HCT116 (cell line): Measurements from ENCODE around the gene KRT2. TPM values are rescaled to one million over a fixed set of nuclear protein-coding genes. Genes with fewer than 3 reads are reported as not detected.

ENCODE experiments used
- ATAC-seq: fragments of 200-7000 bp; cut with Tn5 transposase; 2 replicates; pipeline ENCODE4 v1.9.1; 2020; ENCODE audit warnings: mild to moderate bottlenecking, moderate library complexity
- BruUV-seq: library from RNA; stranded (reverse); fragments of 400-500 nt; replicated peaks from 2 replicates; lab custom pipeline; 2021; lab: Mats Ljungman, UMichigan
- CTCF ChIA-PET: fragments of 300-600 bp; sonication (Branson Sonifier 250); formaldehyde crosslinking; loops from one replicate; lab custom pipeline; 2021; ENCODE audit warnings: antibody characterized with exemption; lab: Charles Lee
- POLR2A ChIA-PET: fragments of 300-600, 350-600 bp; sonication (Branson Sonifier 250); formaldehyde crosslinking; loops from one replicate; lab custom pipeline; 2021; ENCODE audit warnings: antibody characterized with exemption; lab: Charles Lee
- RAD21 ChIA-PET, 2 experiments: fragments of 300-600 bp; sonication (Branson Sonifier 250); formaldehyde crosslinking; loops; one replicate each; lab custom pipeline; 2023; ENCODE audit warnings: low total read pairs in 2 of 2; ENCODE audit not compliant: uncharacterized antibody in 2 of 2, unreplicated experiment in 2 of 2, low non-redundant PET in 1 of 2; lab: Charles Lee
- DNase-seq: peaks from one replicate; pipeline ENCODE4 v3.0.0-alpha.2; 2010; ENCODE audit warnings: low read depth, low spot score
- H2AFZ ChIP-seq: fragments of 200-600 bp; shearing (Covaris generic), sonication (generic); 2 replicates; pipeline ENCODE4 v1.6.1; 2017; ENCODE audit warnings: low read depth, mixed run types, mixed read lengths, antibody characterized with exemption, low read length; ENCODE audit not compliant: poor library complexity, severe bottlenecking
- H3K27ac ChIP-seq: 2 replicates; pipeline ENCODE4 v1.5.1; 2012; ENCODE audit warnings: low read depth, low read length
- H3K27me3 ChIP-seq: fragments of 200-600 bp; sonication (generic); 2 replicates; pipeline ENCODE4 v1.6.1; 2016; ENCODE audit warnings: mixed run types, low read length, mixed read lengths; ENCODE audit not compliant: insufficient read depth
- H3K36me3 ChIP-seq, 2 experiments: fragments of 200-500 bp in 1 of 2; fragments of 200-600 bp in 1 of 2; sonication (Bioruptor generic) in 1 of 2; sonication (generic) in 1 of 2; 2 replicates each; pipeline versions ENCODE4 v1.5.1 to v1.6.1; 2014 to 2016; ENCODE audit warnings: low read length in 2 of 2, inconsistent platforms in 1 of 2, mixed read lengths in 1 of 2, mixed run types in 1 of 2; ENCODE audit not compliant: insufficient read depth in 2 of 2, control insufficient read depth in 1 of 2
- H3K4me1 ChIP-seq, 2 experiments: fragments of 200-600 bp in 1 of 2; sonication (generic) in 1 of 2; 2 replicates each; pipeline versions ENCODE4 v1.5.1 to v1.6.1; 2012 to 2017; ENCODE audit warnings: low read length in 2 of 2, inconsistent platforms in 1 of 2, mild to moderate bottlenecking in 1 of 2, mixed read lengths in 1 of 2, mixed run types in 1 of 2, moderate library complexity in 1 of 2; ENCODE audit not compliant: insufficient read depth in 2 of 2, control insufficient read depth in 1 of 2
- H3K4me2 ChIP-seq: fragments of 200-600 bp; sonication (generic); 2 replicates; pipeline ENCODE4 v1.6.1; 2017; ENCODE audit warnings: mixed run types, low read length, mixed read lengths
- H3K4me3 ChIP-seq, 2 experiments: fragments of 200-600 bp in 1 of 2; sonication (generic) in 1 of 2; replicated peaks in 1 of 2; 2 replicates each; pipeline ENCODE4 v1.5.1; 2011 to 2016; ENCODE audit warnings: low read length in 2 of 2, control low read depth in 1 of 2, low read depth in 1 of 2, mild to moderate bottlenecking in 1 of 2, mixed read lengths in 1 of 2, mixed run types in 1 of 2
- H3K79me2 ChIP-seq: fragments of 200-600 bp; sonication (generic); 2 replicates; pipeline ENCODE4 v1.6.1; 2017; ENCODE audit warnings: mild to moderate bottlenecking, mixed run types, low read length, moderate library complexity, mixed read lengths; ENCODE audit not compliant: insufficient read depth
- H3K9ac ChIP-seq: fragments of 200-600 bp; sonication (generic); 2 replicates; pipeline ENCODE4 v1.6.1; 2016; ENCODE audit warnings: low read length, mixed read lengths
- H3K9me2 ChIP-seq: fragments of 200-600 bp; sonication (generic), shearing (Covaris generic); 2 replicates; pipeline ENCODE4 v1.6.1; 2017; ENCODE audit warnings: mixed run types, mild to moderate bottlenecking, moderate library complexity; ENCODE audit not compliant: insufficient read depth
- H3K9me3 ChIP-seq, 2 experiments: fragments of 200-500 bp in 1 of 2; fragments of 200-600 bp in 1 of 2; sonication (Bioruptor generic) in 1 of 2; sonication (generic) in 1 of 2; 2 replicates each; pipeline ENCODE4 v1.6.1; 2014 to 2017; ENCODE audit warnings: low read length in 2 of 2, mixed read lengths in 2 of 2, inconsistent platforms in 1 of 2, low read depth in 1 of 2, mild to moderate bottlenecking in 1 of 2, mixed run types in 1 of 2, moderate library complexity in 1 of 2; ENCODE audit not compliant: control insufficient read depth in 1 of 2, insufficient read depth in 1 of 2
- H4K20me1 ChIP-seq: fragments of 200-600 bp; sonication (generic), shearing (Covaris generic); 2 replicates; pipeline ENCODE4 v1.6.1; 2017; ENCODE audit warnings: mixed run types, mild to moderate bottlenecking, moderate library complexity; ENCODE audit not compliant: insufficient read depth
- CEBPB ChIP-seq: IDR thresholded peaks from 2 replicates; pipeline ENCODE4 v1.6.1; 2012; ENCODE audit warnings: low read depth
- CTCF ChIP-seq, 3 experiments: fragments of 200-600 bp in 1 of 3; sonication (generic) in 1 of 3; IDR thresholded peaks in 2 of 3; conservative IDR thresholded peaks in 1 of 3; 2 replicates each; pipeline ENCODE4 v1.5.1; 2012 to 2017; ENCODE audit warnings: low read depth in 2 of 3, low read length in 2 of 3, antibody characterized with exemption in 1 of 3, borderline replicate concordance in 1 of 3, control low read depth in 1 of 3, mild to moderate bottlenecking in 1 of 3, mixed read lengths in 1 of 3, mixed run types in 1 of 3, moderate library complexity in 1 of 3; ENCODE audit not compliant: insufficient read depth in 1 of 3
- ELF1 ChIP-seq: IDR thresholded peaks from 2 replicates; pipeline ENCODE4 v1.6.1; 2012; ENCODE audit warnings: low read depth, borderline replicate concordance
- FOSL1 ChIP-seq: IDR thresholded peaks from 2 replicates; pipeline ENCODE4 v1.6.1; 2012; ENCODE audit warnings: low read depth
- JUND ChIP-seq: IDR thresholded peaks from 2 replicates; pipeline ENCODE4 v1.6.1; 2012
- SIN3A ChIP-seq: IDR thresholded peaks from 2 replicates; pipeline ENCODE4 v1.6.1; 2012; ENCODE audit warnings: low read depth
- SP1 ChIP-seq: IDR thresholded peaks from 2 replicates; pipeline ENCODE4 v1.6.1; 2012; ENCODE audit warnings: low read depth
- SRF ChIP-seq: IDR thresholded peaks from 2 replicates; pipeline ENCODE4 v1.6.1; 2012; ENCODE audit warnings: low read depth
- TCF7L2 ChIP-seq: IDR thresholded peaks from 2 replicates; pipeline ENCODE4 v1.7.0; 2011; ENCODE audit warnings: borderline replicate concordance, inconsistent platforms; ENCODE audit not compliant: insufficient read depth, insufficient read length; ENCODE audit errors: extremely low read depth
- intact Hi-C: fragments of 100-400 bp; cut with micrococcal nuclease; formaldehyde crosslinking; loops from 2 replicates; pipeline ENCODE4 v1.10.0; 2022
- total RNA-seq: library from RNA; stranded (reverse); gene quantifications from one replicate; pipeline ENCODE4 v1.2.1, GENCODE V29; 2021; ENCODE audit not compliant: unreplicated experiment
- TF ChIP-seq, protein P1 (sequence below): IDR thresholded peaks from 2 replicates; pipeline ENCODE4 v1.6.1; 2012; ENCODE audit warnings: low read depth
- TF ChIP-seq, protein P2 (sequence below): IDR thresholded peaks from 2 replicates; pipeline ENCODE4 v1.6.1; 2012

Gene KRT2
- total RNA-seq, 1 experiment from 2014 or later = not detected

GRCh38 chr12:52600475-52600874, 51.5 kb downstream of the KRT2 start:
- H3K9ac ChIP-seq = no peak overlapping the region
- RAD21 ChIA-PET = no interaction called here
- DNase-seq = no peak
- no TSS peak for BruUV-seq
- H3K4me1 ChIP-seq = peaks cover 0 to 21% of the 10 kb centered on the region in 2 experiments; a peak in 3 of 4 replicates
- H3K27me3 ChIP-seq = no peaks in the 10 kb centered on the region; the same call in 1 of the 2 replicates
- H3K9me2 ChIP-seq = no peaks in the 10 kb centered on the region
- no peak overlapping the region for H2AFZ ChIP-seq
- intact Hi-C loops = no loop called here
- POLR2A ChIA-PET = no interaction called here
- no peak overlapping the region for H3K27ac ChIP-seq
- no peak for ATAC-seq
- H3K4me2 ChIP-seq = no peak overlapping the region
- no peaks in the 10 kb centered on the region for H3K36me3 ChIP-seq
- CTCF ChIA-PET = no interaction called here
- TF ChIP-seq SP1 (no peak), FOSL1 (no peak), SIN3A (no peak), CEBPB (no peak), SRF (no peak), TCF7L2 (no peak), CTCF (IDR thresholded peaks at IDR 0.05 in 2 of 3, conservative IDR thresholded peaks at IDR 0.05 in 1 of 3; ENCODE audit: borderline replicate concordance in 1 of 3, insufficient read depth in 1 of 3, low read depth in 2 of 3, low read length in 2 of 3) (no peak), JUND (no peak), ELF1 (no peak)
- TF ChIP-seq, protein P1, sequence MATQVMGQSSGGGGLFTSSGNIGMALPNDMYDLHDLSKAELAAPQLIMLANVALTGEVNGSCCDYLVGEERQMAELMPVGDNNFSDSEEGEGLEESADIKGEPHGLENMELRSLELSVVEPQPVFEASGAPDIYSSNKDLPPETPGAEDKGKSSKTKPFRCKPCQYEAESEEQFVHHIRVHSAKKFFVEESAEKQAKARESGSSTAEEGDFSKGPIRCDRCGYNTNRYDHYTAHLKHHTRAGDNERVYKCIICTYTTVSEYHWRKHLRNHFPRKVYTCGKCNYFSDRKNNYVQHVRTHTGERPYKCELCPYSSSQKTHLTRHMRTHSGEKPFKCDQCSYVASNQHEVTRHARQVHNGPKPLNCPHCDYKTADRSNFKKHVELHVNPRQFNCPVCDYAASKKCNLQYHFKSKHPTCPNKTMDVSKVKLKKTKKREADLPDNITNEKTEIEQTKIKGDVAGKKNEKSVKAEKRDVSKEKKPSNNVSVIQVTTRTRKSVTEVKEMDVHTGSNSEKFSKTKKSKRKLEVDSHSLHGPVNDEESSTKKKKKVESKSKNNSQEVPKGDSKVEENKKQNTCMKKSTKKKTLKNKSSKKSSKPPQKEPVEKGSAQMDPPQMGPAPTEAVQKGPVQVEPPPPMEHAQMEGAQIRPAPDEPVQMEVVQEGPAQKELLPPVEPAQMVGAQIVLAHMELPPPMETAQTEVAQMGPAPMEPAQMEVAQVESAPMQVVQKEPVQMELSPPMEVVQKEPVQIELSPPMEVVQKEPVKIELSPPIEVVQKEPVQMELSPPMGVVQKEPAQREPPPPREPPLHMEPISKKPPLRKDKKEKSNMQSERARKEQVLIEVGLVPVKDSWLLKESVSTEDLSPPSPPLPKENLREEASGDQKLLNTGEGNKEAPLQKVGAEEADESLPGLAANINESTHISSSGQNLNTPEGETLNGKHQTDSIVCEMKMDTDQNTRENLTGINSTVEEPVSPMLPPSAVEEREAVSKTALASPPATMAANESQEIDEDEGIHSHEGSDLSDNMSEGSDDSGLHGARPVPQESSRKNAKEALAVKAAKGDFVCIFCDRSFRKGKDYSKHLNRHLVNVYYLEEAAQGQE = no peak
- TF ChIP-seq, protein P2, sequence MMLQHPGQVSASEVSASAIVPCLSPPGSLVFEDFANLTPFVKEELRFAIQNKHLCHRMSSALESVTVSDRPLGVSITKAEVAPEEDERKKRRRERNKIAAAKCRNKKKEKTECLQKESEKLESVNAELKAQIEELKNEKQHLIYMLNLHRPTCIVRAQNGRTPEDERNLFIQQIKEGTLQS = no peak
- TF ChIP-seq, all 23 proteins: peak for 0
- Histone ChIP-seq H3K79me2 (no peaks in the 10 kb centered on the region), H3K9me3 (no peaks in the 10 kb centered on the region), H4K20me1 (no peaks in the 10 kb centered on the region), H3K4me3 (no peak overlapping the region)
